Measurements from ENCODE around the gene MYO1C.

GRCh38 chr17:1475321-1475854 is 17.1 kb downstream of the MYO1C start:
- TF ChIP-seq JUN (CRISPR knock-in tag; IDR thresholded peaks at IDR 0.05) = no peak
- no peak for TF ChIP-seq ZBTB43 (CRISPR knock-in tag; IDR thresholded peaks at IDR 0.05)
- TF ChIP-seq, protein P1, sequence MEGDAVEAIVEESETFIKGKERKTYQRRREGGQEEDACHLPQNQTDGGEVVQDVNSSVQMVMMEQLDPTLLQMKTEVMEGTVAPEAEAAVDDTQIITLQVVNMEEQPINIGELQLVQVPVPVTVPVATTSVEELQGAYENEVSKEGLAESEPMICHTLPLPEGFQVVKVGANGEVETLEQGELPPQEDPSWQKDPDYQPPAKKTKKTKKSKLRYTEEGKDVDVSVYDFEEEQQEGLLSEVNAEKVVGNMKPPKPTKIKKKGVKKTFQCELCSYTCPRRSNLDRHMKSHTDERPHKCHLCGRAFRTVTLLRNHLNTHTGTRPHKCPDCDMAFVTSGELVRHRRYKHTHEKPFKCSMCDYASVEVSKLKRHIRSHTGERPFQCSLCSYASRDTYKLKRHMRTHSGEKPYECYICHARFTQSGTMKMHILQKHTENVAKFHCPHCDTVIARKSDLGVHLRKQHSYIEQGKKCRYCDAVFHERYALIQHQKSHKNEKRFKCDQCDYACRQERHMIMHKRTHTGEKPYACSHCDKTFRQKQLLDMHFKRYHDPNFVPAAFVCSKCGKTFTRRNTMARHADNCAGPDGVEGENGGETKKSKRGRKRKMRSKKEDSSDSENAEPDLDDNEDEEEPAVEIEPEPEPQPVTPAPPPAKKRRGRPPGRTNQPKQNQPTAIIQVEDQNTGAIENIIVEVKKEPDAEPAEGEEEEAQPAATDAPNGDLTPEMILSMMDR (IDR thresholded peaks at IDR 0.05) = no peak
- no peak for TF ChIP-seq MAX (CRISPR knock-in tag; IDR thresholded peaks at IDR 0.05)
- TF ChIP-seq, protein P2, sequence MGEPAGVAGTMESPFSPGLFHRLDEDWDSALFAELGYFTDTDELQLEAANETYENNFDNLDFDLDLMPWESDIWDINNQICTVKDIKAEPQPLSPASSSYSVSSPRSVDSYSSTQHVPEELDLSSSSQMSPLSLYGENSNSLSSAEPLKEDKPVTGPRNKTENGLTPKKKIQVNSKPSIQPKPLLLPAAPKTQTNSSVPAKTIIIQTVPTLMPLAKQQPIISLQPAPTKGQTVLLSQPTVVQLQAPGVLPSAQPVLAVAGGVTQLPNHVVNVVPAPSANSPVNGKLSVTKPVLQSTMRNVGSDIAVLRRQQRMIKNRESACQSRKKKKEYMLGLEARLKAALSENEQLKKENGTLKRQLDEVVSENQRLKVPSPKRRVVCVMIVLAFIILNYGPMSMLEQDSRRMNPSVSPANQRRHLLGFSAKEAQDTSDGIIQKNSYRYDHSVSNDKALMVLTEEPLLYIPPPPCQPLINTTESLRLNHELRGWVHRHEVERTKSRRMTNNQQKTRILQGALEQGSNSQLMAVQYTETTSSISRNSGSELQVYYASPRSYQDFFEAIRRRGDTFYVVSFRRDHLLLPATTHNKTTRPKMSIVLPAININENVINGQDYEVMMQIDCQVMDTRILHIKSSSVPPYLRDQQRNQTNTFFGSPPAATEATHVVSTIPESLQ (CRISPR knock-in tag; IDR thresholded peaks at IDR 0.05) = no peak
- no peak for TF ChIP-seq ZSCAN18 (CRISPR knock-in tag; IDR thresholded peaks at IDR 0.05)
- TF ChIP-seq PREB (CRISPR knock-in tag; IDR thresholded peaks at IDR 0.05; ENCODE audit: borderline replicate concordance) = no peak
- TF ChIP-seq ATF3 (CRISPR knock-in tag; conservative IDR thresholded peaks at IDR 0.05) = no peak
- TF ChIP-seq, protein P3, sequence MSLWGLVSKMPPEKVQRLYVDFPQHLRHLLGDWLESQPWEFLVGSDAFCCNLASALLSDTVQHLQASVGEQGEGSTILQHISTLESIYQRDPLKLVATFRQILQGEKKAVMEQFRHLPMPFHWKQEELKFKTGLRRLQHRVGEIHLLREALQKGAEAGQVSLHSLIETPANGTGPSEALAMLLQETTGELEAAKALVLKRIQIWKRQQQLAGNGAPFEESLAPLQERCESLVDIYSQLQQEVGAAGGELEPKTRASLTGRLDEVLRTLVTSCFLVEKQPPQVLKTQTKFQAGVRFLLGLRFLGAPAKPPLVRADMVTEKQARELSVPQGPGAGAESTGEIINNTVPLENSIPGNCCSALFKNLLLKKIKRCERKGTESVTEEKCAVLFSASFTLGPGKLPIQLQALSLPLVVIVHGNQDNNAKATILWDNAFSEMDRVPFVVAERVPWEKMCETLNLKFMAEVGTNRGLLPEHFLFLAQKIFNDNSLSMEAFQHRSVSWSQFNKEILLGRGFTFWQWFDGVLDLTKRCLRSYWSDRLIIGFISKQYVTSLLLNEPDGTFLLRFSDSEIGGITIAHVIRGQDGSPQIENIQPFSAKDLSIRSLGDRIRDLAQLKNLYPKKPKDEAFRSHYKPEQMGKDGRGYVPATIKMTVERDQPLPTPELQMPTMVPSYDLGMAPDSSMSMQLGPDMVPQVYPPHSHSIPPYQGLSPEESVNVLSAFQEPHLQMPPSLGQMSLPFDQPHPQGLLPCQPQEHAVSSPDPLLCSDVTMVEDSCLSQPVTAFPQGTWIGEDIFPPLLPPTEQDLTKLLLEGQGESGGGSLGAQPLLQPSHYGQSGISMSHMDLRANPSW (CRISPR knock-in tag; conservative IDR thresholded peaks at IDR 0.05; ENCODE audit: low read depth) = no peak

Data from WTC11 (cell line).